GM18502 (cell line): ENCODE results near the gene DIP2C.
"Not testable (repeated sequence)": the region's sequence is repeated elsewhere in the genome, so short reads cannot be mapped to it uniquely, and the experiment has no call there.

Source experiments
- ATAC-seq: cut with Tn5 transposase; IDR thresholded peaks from one replicate; pipeline ENCODE4 v1.9.1; 2021; ENCODE audit warnings: mild to moderate bottlenecking; ENCODE audit not compliant: unreplicated experiment, poor library complexity

DIP2C gene

GRCh38 chr10:310371-310770, 379.1 kb downstream of the DIP2C start:
- no peak for ATAC-seq

- no peak for ATAC-seq
Observed at GRCh38 chr10:308572-309085, 380.8 kb downstream of the DIP2C start.

- ATAC-seq, result no peak
Observed at GRCh38 chr10:308101-308500, 381.4 kb downstream of the DIP2C start.

GRCh38 chr10:307659-308058, 381.8 kb downstream of the DIP2C start:
- no peak for ATAC-seq

- ATAC-seq, result no peak
Observed at GRCh38 chr10:306675-307185, 382.7 kb downstream of the DIP2C start.

GRCh38 chr10:306007-306674, 383.3 kb downstream of the DIP2C start:
- ATAC-seq, result no peak

GRCh38 chr10:305034-305433, 384.4 kb downstream of the DIP2C start:
- ATAC-seq, result no peak

- ATAC-seq, result no peak
Observed at GRCh38 chr10:301536-301935, 387.9 kb downstream of the DIP2C start.

GRCh38 chr10:300580-300979, 388.9 kb downstream of the DIP2C start:
- ATAC-seq, result not testable (repeated sequence)

- peak; percentile 61 for ATAC-seq
Observed at GRCh38 chr10:299969-300368, 389.5 kb downstream of the DIP2C start.

GRCh38 chr10:299512-299911, 390.0 kb downstream of the DIP2C start:
- peak; percentile 43 for ATAC-seq

- ATAC-seq, result no peak
Observed at GRCh38 chr10:298033-298432, 391.4 kb downstream of the DIP2C start.

- no peak for ATAC-seq
Observed at GRCh38 chr10:297567-297966, 391.9 kb downstream of the DIP2C start.

- ATAC-seq, result no peak
Observed at GRCh38 chr10:293636-294035, 395.8 kb downstream of the DIP2C start.

GRCh38 chr10:290026-290725, 399.3 kb downstream of the DIP2C start:
- ATAC-seq, result no peak

GRCh38 chr10:289581-289980, 399.9 kb downstream of the DIP2C start:
- ATAC-seq, result no peak

- ATAC-seq, result no peak
Observed at GRCh38 chr10:288316-289200, 400.9 kb downstream of the DIP2C start.

- no peak for ATAC-seq
Observed at GRCh38 chr10:287814-288213, 401.7 kb downstream of the DIP2C start.

GRCh38 chr10:287026-287709, 402.3 kb downstream of the DIP2C start:
- ATAC-seq, result no peak

- ATAC-seq, result no peak
Observed at GRCh38 chr10:285216-285615, 404.3 kb downstream of the DIP2C start.
